Mucosa of rectum (tissue), 2 donors: ENCODE data around the gene STAG3.
"Not testable (repeated sequence)": the region's sequence is repeated elsewhere in the genome, so short reads cannot be mapped to it uniquely, and the experiment has no call there.

Experiments used
- H3K27ac ChIP-seq, 2 donors: one replicate each; pipeline ENCODE4 v1.7.0; 2013; ENCODE audit warnings: inconsistent platforms in 2 of 2, low read depth in 2 of 2, low read length in 2 of 2
- H3K27me3 ChIP-seq, 2 donors: one replicate each; pipeline ENCODE4 v1.7.0; 2013; ENCODE audit warnings: low read length in 2 of 2; ENCODE audit not compliant: control insufficient read depth in 2 of 2, insufficient read depth in 2 of 2
- H3K36me3 ChIP-seq, 2 donors: one replicate each; pipeline ENCODE4 v1.7.0; 2013; ENCODE audit warnings: low read length in 2 of 2; ENCODE audit not compliant: control insufficient read depth in 2 of 2, insufficient read depth in 2 of 2
- H3K4me1 ChIP-seq, 2 donors: one replicate each; pipeline ENCODE4 v1.7.0; 2013; ENCODE audit warnings: low read length in 2 of 2, mild to moderate bottlenecking in 1 of 2; ENCODE audit not compliant: control insufficient read depth in 2 of 2, insufficient read depth in 2 of 2
- H3K4me3 ChIP-seq, 2 donors: one replicate each; pipeline ENCODE4 v1.7.0; 2013; ENCODE audit warnings: low read length in 2 of 2
- H3K9ac ChIP-seq, 2 donors: one replicate each; pipeline ENCODE4 v1.7.0; 2013; ENCODE audit warnings: low read length in 2 of 2, low read depth in 1 of 2, mild to moderate bottlenecking in 1 of 2
- H3K9me3 ChIP-seq, 2 donors: one replicate each; pipeline ENCODE4 v1.7.0; 2013; ENCODE audit warnings: low read length in 2 of 2; ENCODE audit not compliant: control insufficient read depth in 2 of 2
- donor health status: healthy.
- donor health status: Normal muscosa, but diverticular disease.

Gene STAG3

DNA sequence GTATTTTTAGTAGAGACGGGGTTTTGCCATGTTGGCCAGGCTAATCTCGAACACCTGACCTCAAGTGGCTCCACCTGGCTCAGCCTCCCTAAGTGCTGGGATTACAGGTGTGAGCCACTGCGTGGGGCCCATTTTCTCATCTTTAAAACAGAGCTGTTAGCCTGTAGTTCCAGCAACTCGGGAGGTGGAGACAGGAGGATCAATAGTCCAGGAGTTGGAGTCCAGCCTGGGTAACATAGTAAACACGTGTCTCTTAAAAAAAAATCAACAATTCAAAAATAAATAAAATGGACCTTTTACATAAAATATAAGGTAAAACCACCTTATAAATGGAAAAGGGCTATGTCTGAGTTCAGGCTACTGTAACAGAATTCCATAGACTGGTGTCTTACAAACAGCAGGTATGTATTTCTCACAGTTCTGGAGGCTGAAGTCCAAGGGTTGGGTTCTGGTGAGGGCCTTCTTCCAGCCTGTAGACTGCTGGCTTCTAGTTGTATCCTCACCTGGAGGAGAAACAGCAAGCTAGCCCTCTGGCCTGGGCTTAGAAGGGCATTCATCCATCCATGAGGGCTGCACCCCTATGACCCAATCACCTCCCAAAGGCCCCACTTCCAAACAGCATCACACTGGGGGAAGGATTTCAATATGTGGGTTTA lies 35.0 kb downstream of the STAG3 start:
- peak overlapping the region in 1 of 2 donors; percentile 27 for H3K27ac ChIP-seq
- H3K36me3 ChIP-seq: no peaks in the 10 kb centered on the region
- H3K4me1 ChIP-seq: peaks cover 26 to 34% of the 10 kb centered on the region in 2 donors
- no peaks in the 10 kb centered on the region for H3K9me3 ChIP-seq
- H3K4me3 ChIP-seq: no peak overlapping the region
- H3K9ac ChIP-seq: peak overlapping the region in 1 of 2 donors; percentile 12
- no peaks in the 10 kb centered on the region for H3K27me3 ChIP-seq

DNA sequence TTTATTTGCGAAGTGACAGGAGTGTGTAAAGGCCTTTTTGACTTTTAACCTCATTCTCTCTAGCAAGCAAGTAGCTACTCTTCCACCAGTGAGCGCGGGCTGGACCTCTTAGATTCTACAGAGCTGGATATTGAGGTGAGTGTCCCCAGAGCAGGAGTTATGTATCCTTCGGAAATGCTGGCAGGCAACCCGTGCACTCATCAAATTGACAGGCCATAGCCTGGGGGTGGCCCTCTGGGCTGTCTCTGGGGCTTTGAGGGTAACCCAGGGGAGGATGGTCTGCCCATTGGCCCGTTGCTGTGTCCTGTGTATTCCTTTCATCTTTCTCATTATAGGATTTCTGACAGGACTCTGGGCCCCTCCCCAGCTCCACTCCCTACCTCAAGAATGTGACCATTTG lies 36.0 kb downstream of the STAG3 start:
- no peaks in the 10 kb centered on the region for H3K9me3 ChIP-seq
- H3K9ac ChIP-seq: peak overlapping the region in 1 of 2 donors; percentile 44
- no peaks in the 10 kb centered on the region for H3K27me3 ChIP-seq
- H3K36me3 ChIP-seq: no peaks in the 10 kb centered on the region
- no peak overlapping the region for H3K4me3 ChIP-seq
- peaks cover 25 to 32% of the 10 kb centered on the region in 2 donors for H3K4me1 ChIP-seq
- H3K27ac ChIP-seq: peak overlapping the region; percentile 49 to 66

DNA sequence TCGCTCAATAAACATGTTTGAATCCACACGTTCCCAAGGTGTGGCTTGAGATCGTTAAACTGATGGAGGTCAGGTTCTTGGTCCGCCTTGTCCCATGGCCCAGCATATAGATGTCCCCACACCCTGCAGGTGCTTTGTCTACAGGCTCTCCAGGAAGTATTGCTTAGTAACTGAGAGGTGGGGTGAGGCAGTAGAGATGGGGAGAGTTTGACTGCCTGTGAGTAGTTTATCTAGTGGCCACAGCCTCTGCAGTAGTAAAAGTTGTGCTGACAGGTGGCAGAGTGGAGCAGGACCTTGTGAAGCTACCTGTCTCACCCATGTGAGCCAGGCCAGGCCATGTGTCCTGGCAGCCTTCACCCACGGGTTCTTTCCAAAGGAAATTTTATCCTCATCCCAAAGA lies 36.6 kb downstream of the STAG3 start:
- H3K36me3 ChIP-seq, H3K9me3 ChIP-seq, H3K9ac ChIP-seq, H3K27me3 ChIP-seq, H3K4me3 ChIP-seq: not testable (repeated sequence)
- Histone ChIP-seq H3K27ac (peak overlapping the region; percentile 32 to 66), H3K4me1 (peaks cover 18 to 26% of the 10 kb centered on the region in 2 donors)

DNA sequence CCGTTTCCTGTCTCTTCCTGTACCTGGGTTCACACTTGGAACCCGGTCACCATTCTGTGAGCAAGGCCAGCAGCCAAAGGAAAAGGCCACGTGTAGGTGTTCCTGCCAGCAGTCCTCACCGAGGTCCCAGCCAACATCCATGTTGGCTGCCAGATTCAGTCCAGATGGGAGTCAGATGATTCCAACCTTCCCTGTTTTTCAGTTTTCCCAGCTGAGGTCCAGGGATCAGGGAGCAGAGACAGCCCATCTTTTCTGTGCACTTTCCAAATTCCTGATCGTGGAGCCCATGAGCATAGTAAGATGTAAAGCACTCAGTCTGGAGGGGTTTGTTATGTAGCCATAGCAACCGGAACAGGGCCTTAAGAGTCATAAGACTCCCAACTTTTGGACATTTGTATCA lies 38.2 kb downstream of the STAG3 start:
- Histone ChIP-seq H3K4me1 (peaks cover 9 to 25% of the 10 kb centered on the region in 2 donors), H3K27me3 (no peaks in the 10 kb centered on the region), H3K9me3 (no peaks in the 10 kb centered on the region), H3K36me3 (no peaks in the 10 kb centered on the region), H3K4me3 (no peak overlapping the region), H3K9ac (no peak overlapping the region), H3K27ac (no peak overlapping the region)

DNA sequence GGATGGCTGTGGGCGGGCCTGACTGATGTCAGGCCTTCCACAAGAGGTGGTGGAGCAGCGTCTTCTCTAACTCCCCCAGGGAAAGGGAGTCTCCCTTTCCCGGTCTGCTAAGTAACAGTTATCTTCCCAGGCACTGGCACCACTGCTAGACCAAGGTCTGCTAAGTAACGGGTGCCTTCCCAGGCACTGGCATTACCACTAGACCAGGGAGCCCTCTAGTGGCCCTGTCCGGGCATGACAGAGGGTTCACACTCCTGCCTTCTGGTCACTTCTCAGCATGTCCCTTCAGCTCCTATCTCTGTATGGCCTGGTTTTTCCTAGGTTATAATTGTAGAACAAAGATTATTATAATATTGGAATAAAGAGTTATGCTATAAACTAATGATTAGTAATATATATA lies 40.2 kb downstream of the STAG3 start:
- not testable (repeated sequence) for H3K27ac ChIP-seq, H3K27me3 ChIP-seq

DNA sequence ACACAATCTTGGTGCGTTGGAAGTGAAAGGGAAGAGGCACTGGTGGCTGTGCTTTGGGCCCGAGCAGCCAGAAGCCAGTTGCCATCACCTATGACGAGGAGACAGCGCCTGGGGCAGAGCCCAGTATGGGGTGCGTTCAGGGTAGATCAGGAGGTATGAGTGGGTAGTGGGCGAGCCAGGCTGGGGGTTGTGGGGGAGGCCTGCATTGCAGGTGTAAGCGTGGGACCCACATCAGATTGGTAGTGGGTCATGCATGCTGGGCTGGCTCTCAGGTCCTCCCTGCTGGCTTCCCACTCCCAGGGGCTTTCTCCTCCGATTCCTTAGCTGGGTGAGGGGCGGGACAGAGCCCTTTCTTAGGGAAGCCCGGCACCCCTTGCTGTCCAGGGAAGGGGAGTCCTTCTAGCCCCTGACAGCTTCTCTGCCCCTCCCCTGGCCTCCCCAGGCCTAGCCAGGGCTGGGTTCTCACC lies 41.6 kb downstream of the STAG3 start:
- H3K36me3 ChIP-seq: no peaks in the 10 kb centered on the region

More for the DNA sequence above, 40.2 kb downstream of the STAG3 start:
- not testable (repeated sequence) for H3K9ac ChIP-seq, H3K36me3 ChIP-seq, H3K9me3 ChIP-seq, H3K4me3 ChIP-seq
- peaks cover under 1 to 13% of the 10 kb centered on the region in 2 donors for H3K4me1 ChIP-seq

DNA sequence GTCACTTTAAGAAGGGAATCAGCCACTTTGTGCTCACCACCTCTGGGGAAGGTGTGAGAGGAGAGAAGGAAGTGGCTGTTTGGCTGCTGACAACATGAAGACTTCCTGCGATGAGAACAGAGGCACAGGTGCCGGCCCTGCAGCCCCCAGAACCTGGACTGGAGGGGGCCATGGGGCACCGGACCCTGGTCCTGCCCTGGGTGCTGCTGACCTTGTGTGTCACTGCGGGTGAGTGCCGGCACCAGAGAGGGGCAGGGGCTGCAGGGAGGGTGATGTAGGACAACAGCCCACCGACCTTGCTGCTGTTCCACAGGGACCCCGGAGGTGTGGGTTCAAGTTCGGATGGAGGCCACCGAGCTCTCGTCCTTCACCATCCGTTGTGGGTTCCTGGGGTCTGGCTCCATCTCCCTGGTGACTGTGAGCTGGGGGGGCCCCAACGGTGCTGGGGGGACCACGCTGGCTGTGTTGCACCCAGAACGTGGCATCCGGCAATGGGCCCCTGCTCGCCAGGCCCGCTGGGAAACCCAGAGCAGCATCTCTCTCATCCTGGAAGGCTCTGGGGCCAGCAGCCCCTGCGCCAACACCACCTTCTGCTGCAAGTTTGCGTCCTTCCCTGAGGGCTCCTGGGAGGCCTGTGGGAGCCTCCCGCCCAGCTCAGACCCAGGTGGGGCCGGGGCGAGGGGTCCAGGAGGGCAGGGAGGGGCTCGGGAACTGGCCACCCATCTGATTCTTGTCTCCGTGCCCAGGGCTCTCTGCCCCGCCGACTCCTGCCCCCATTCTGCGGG lies 42.3 kb downstream of the STAG3 start, which contains the start of gene PVRIG:
PVRIG (plus strand) TSS at position 149 of the 785 bp plus-strand sequence; CDS start at position 171, 22 bp downstream.
- H3K9me3 ChIP-seq, H3K36me3 ChIP-seq, H3K4me1 ChIP-seq, H3K27me3 ChIP-seq: not testable (repeated sequence)
- peak within 1 kb of the TSS; percentile 2 to 52 for H3K4me3 ChIP-seq
- H3K9ac ChIP-seq: peak within 1 kb of the TSS in 1 of 2 donors; percentile 41
- peak within 1 kb of the TSS; percentile 64 to 86 for H3K27ac ChIP-seq

More for the DNA sequence above, 41.6 kb downstream of the STAG3 start:
- Histone ChIP-seq H3K27me3 (no peaks in the 10 kb centered on the region), H3K4me1 (peaks cover 0 to 6% of the 10 kb centered on the region in 2 donors), H3K27ac (peak overlapping the region in 1 of 2 donors; percentile 86), H3K4me3 (no peak overlapping the region), H3K9ac (peak overlapping the region in 1 of 2 donors; percentile 8), H3K9me3 (no peaks in the 10 kb centered on the region)

DNA sequence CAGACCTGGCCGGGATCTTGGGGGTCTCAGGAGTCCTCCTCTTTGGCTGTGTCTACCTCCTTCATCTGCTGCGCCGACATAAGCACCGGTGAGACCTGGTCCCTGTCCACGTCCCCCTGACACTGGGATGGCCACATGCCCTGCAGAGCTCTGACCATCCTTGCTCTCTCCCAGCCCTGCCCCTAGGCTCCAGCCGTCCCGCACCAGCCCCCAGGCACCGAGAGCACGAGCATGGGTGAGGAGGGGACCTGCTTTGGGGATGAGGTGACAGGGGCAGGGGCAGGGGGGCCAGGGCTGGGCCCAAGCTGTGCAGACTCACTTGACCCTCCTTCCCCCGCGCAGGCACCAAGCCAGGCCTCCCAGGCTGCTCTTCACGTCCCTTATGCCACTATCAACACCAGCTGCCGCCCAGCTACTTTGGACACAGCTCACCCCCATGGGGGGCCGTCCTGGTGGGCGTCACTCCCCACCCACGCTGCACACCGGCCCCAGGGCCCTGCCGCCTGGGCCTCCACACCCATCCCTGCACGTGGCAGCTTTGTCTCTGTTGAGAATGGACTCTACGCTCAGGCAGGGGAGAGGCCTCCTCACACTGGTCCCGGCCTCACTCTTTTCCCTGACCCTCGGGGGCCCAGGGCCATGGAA lies 43.0 kb downstream of the STAG3 start:
- H3K9ac ChIP-seq: peak overlapping the region in 1 of 2 donors; percentile 41

DNA sequence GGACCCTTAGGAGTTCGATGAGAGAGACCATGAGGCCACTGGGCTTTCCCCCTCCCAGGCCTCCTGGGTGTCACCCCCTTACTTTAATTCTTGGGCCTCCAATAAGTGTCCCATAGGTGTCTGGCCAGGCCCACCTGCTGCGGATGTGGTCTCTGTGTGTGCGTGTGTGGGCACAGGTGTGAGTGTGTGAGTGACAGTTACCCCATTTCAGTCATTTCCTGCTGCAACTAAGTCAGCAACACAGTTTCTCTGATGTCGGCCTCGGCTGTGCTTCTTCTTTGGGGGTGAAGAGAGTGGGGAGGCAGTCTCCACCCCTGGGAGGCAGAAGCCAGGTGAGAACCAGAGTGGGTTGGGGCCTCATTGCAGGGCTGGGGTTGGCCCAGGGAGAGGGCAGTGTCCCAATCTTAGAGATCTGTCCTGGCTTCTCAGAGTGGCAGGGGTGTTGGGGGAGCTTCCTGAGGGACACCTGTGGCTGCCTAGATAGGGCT lies 43.6 kb downstream of the STAG3 start:
- Histone ChIP-seq H3K4me3 (peak overlapping the region in 1 of 2 donors; percentile 56), H3K9me3 (no peaks in the 10 kb centered on the region), H3K9ac (peak overlapping the region; percentile 29 to 47), H3K36me3 (no peaks in the 10 kb centered on the region), H3K4me1 (peaks cover 0 to 2% of the 10 kb centered on the region in 2 donors), H3K27ac (peak overlapping the region; percentile 64 to 86), H3K27me3 (no peaks in the 10 kb centered on the region)

More for the DNA sequence above, 43.0 kb downstream of the STAG3 start:
- Histone ChIP-seq H3K4me3 (peak overlapping the region; percentile 2 to 52), H3K9me3 (no peaks in the 10 kb centered on the region), H3K27ac (peak overlapping the region; percentile 64 to 86), H3K27me3 (no peaks in the 10 kb centered on the region), H3K36me3 (no peaks in the 10 kb centered on the region), H3K4me1 (peaks cover 0 to 2% of the 10 kb centered on the region in 2 donors)
